DND-41 (cell line): ENCODE data around the gene MACROD2.

ENCODE experiments used
- ATAC-seq: fragments of 200-7000 bp; cut with Tn5 transposase; 3 replicates; pipeline ENCODE4 v1.9.1; 2021; ENCODE audit warnings: low read depth; ENCODE audit not compliant: insufficient read depth
- DNase-seq: peaks from one replicate; pipeline ENCODE4 v3.0.0-alpha.2; 2020
- H2AFZ ChIP-seq: 2 replicates; pipeline ENCODE4 v1.6.0; 2012; ENCODE audit warnings: low read depth, low read length
- H3K27ac ChIP-seq: 2 replicates; pipeline ENCODE4 v1.5.1; 2012; ENCODE audit warnings: low read length, inconsistent platforms
- H3K27me3 ChIP-seq: fragments of 200-600 bp; sonication (generic); 2 replicates; pipeline ENCODE4 v1.6.0; 2012; ENCODE audit warnings: low read length, mild to moderate bottlenecking, inconsistent platforms; ENCODE audit not compliant: insufficient read depth, poor library complexity
- H3K36me3 ChIP-seq: 2 replicates; pipeline ENCODE4 v1.5.1; 2012; ENCODE audit warnings: low read length, inconsistent platforms; ENCODE audit not compliant: insufficient read depth
- H3K4me1 ChIP-seq: 2 replicates; pipeline ENCODE4 v1.5.1; 2012; ENCODE audit warnings: mild to moderate bottlenecking, low read length; ENCODE audit not compliant: insufficient read depth
- H3K4me2 ChIP-seq: 2 replicates; pipeline ENCODE4 v1.6.0; 2012; ENCODE audit warnings: mild to moderate bottlenecking, moderate library complexity, low read length, inconsistent platforms; ENCODE audit not compliant: insufficient read depth
- H3K4me3 ChIP-seq, 2 experiments: fragments of 200-600 bp in 1 of 2; shearing (Covaris generic) in 1 of 2; 2 replicates each; pipeline ENCODE4 v1.5.1; 2012 to 2016; ENCODE audit warnings: inconsistent platforms in 2 of 2, low read length in 2 of 2, mild to moderate bottlenecking in 2 of 2, low read depth in 1 of 2, moderate library complexity in 1 of 2
- H3K79me2 ChIP-seq: 2 replicates; pipeline ENCODE4 v1.6.0; 2012; ENCODE audit warnings: low read length, inconsistent platforms; ENCODE audit not compliant: insufficient read depth
- H3K9ac ChIP-seq: 2 replicates; pipeline ENCODE4 v1.6.0; 2012; ENCODE audit warnings: low read depth, mild to moderate bottlenecking, inconsistent platforms, low read length, moderate library complexity
- H3K9me3 ChIP-seq: 2 replicates; pipeline ENCODE4 v1.5.1; 2012; ENCODE audit warnings: low read length, moderate library complexity, mild to moderate bottlenecking, inconsistent platforms; ENCODE audit not compliant: insufficient read depth, severe bottlenecking
- H4K20me1 ChIP-seq: 2 replicates; pipeline ENCODE4 v1.6.0; 2012; ENCODE audit warnings: low read length; ENCODE audit not compliant: insufficient read depth
- CTCF ChIP-seq: IDR thresholded peaks from 2 replicates; pipeline ENCODE4 v1.5.1; 2012; ENCODE audit warnings: borderline replicate concordance, low read length, moderate library complexity, mild to moderate bottlenecking; ENCODE audit not compliant: poor library complexity, severe bottlenecking; ENCODE audit errors: extremely low read depth
- EZH2 ChIP-seq: IDR thresholded peaks from 3 replicates; pipeline ENCODE4 v1.6.1; 2012; ENCODE audit warnings: borderline replicate concordance, low read depth, mild to moderate bottlenecking, moderate library complexity, low read length, inconsistent platforms; ENCODE audit not compliant: severe bottlenecking

MACROD2 gene

GRCh38 chr20:15292405-15292804 lies 1297.1 kb downstream of the MACROD2 start:
- Histone ChIP-seq H3K9me3 (no peaks in the 10 kb centered on the region), H3K36me3 (no peaks in the 10 kb centered on the region), H3K4me1 (no peaks in the 10 kb centered on the region), H3K4me3 (no peak overlapping the region), H2AFZ (no peak overlapping the region), H3K27me3 (no peaks in the 10 kb centered on the region), H4K20me1 (no peaks in the 10 kb centered on the region), H3K9ac (no peak overlapping the region), H3K4me2 (no peak overlapping the region), H3K79me2 (no peaks in the 10 kb centered on the region), H3K27ac (no peak overlapping the region)
- TF ChIP-seq EZH2 (no peak), CTCF (no peak)
- DNase-seq (no peak), ATAC-seq (no peak)

DNA sequence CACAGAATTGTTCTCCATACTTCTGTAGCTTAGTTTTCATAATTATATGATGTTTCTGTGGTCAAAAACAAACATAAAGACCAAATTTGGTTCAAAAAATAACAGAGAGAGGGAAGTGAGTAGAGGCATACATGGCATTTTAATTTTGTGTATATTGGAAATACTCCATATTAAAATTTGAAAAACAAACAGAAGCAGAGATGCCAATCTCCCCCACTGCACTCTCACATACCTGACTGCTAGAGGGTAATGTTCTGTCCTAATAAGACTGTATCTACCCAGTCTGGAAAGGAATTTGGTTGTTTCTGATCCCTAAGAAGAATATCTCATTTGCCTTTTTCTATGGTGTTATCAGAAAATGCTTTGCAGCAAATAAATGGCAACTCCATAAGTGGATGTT lies 1301.1 kb downstream of the MACROD2 start:
- Histone ChIP-seq H3K4me3 (no peak overlapping the region), H3K9me3 (no peaks in the 10 kb centered on the region), H3K36me3 (no peaks in the 10 kb centered on the region), H3K4me1 (no peaks in the 10 kb centered on the region), H4K20me1 (no peaks in the 10 kb centered on the region), H3K9ac (no peak overlapping the region), H3K79me2 (no peaks in the 10 kb centered on the region), H3K27ac (no peak overlapping the region), H2AFZ (no peak overlapping the region), H3K27me3 (no peaks in the 10 kb centered on the region), H3K4me2 (no peak overlapping the region)
- TF ChIP-seq CTCF (no peak), EZH2 (no peak)
- ATAC-seq: no peak
- no peak for DNase-seq

DNA sequence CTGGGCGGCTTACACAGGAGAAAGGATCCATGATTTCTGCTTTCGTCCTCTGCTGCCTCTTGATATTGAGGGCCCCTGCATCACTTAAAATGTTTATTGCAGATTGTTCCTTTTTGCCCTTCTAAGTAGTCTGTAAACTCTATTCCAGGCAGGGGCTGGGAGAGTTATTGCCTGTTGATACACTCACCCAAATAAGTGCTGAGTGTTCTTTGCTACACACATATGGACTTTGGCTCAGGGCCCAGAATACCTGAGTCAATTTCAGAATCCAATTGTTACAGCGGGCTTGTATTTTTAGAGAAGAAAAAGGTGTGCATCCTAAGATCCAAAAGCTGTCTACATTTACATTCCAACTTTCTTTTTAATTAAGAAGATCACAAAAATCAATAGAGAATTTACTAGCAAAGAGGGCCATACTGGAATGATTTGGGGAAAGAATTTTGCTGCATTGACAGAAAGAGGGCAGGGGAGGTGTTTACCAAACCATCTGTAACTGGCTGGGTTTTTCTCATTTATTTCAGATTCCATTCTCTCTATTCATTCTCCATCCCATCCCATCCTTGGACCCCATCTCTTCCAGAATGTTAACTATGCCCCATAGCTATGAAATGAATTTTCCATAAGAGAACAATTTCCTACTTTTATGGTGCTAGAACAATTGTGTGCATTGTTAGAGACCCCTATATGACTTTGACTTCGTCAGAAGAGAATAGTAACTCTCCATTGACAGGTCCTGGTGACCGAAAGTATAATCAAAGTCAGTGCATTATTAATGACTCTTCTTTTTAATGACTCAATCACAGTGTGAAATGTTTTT lies 1302.0 kb downstream of the MACROD2 start:
- H3K9me3 ChIP-seq: no peaks in the 10 kb centered on the region
- DNase-seq: no peak
- H3K27me3 ChIP-seq: no peaks in the 10 kb centered on the region

More for the DNA sequence above, 1302.0 kb downstream of the MACROD2 start:
- Histone ChIP-seq H3K4me2 (no peak overlapping the region), H2AFZ (no peak overlapping the region), H3K4me3 (no peak overlapping the region), H3K9ac (no peak overlapping the region), H3K4me1 (no peaks in the 10 kb centered on the region), H3K27ac (no peak overlapping the region), H3K79me2 (no peaks in the 10 kb centered on the region), H3K36me3 (no peaks in the 10 kb centered on the region), H4K20me1 (no peaks in the 10 kb centered on the region)
- TF ChIP-seq CTCF (no peak), EZH2 (no peak)
- no peak for ATAC-seq
